K562 (cell line): ENCODE results near the gene CABLES1. TPM values are rescaled to one million over a fixed set of nuclear protein-coding genes. Genes with fewer than 3 reads are reported as not detected.

ENCODE experiments used
- ATAC-seq: fragments of 200-7000 bp; cut with Tn5 transposase; 3 replicates; pipeline ENCODE4 v1.9.1; 2020; ENCODE audit warnings: moderate library complexity
- BruUV-seq: library from RNA; stranded (reverse); fragments of 400-500 nt; replicated peaks from 2 replicates; lab custom pipeline; 2021; lab: Mats Ljungman, UMichigan
- CTCF ChIA-PET: fragments of 300-600 bp; formaldehyde crosslinking; extraction: SDS; loops from one replicate; lab custom pipeline; 2021; ENCODE audit warnings: low intra/inter-chr PET ratio; lab: Yijun Ruan, JAX
- POLR2A ChIA-PET: fragments of 300-600, 350-650 bp; sonication (Branson Sonifier 250); formaldehyde crosslinking; extraction: SDS; loops from one replicate; lab custom pipeline; 2021; ENCODE audit warnings: antibody characterized with exemption, inconsistent platforms; lab: Yijun Ruan, JAX
- DNase-seq, 4 experiments: peaks; one replicate each; pipeline versions ENCODE4 v3.0.0 to v3.0.0-alpha.2; 2011 to 2018; ENCODE audit warnings: low spot score in 3 of 4, mixed read lengths in 3 of 4; ENCODE audit errors: extremely low read depth in 1 of 4
- FAIRE-seq: peaks from 2 replicates; lab custom pipeline; 2011; peaks lifted over from hg19 to GRCh38; lab: Jason Lieb, UNC
- H2AFZ ChIP-seq: 2 replicates; pipeline ENCODE4 v1.6.0; 2011; ENCODE audit warnings: low read depth, low read length, control low read depth, inconsistent platforms
- H3K27ac ChIP-seq: fragments of 200-600 bp; 3 replicates; pipeline ENCODE4 v1.8.0; 2011; ENCODE audit warnings: low read depth, mild to moderate bottlenecking, control low read depth, inconsistent platforms, low read length, moderate library complexity, mixed read lengths; ENCODE audit errors: extremely low read depth
- H3K27me3 ChIP-seq, 2 experiments: fragments of 300-600 bp in 1 of 2; 2 replicates in 1 of 2; 3 replicates in 1 of 2; pipeline versions ENCODE4 v1.6.0 to v1.8.0; 2011; ENCODE audit warnings: inconsistent platforms in 2 of 2, low read length in 2 of 2, mild to moderate bottlenecking in 1 of 2, mixed read lengths in 1 of 2, moderate library complexity in 1 of 2; ENCODE audit not compliant: control insufficient read depth in 2 of 2, insufficient read depth in 2 of 2
- H3K36me3 ChIP-seq: fragments of 300-600 bp; 3 replicates; pipeline ENCODE4 v1.8.0; 2011; ENCODE audit warnings: mild to moderate bottlenecking, low read length, inconsistent platforms; ENCODE audit not compliant: control insufficient read depth, insufficient read depth
- H3K4me1 ChIP-seq, 2 experiments: fragments of 200-600 bp in 1 of 2; replicated peaks in 1 of 2; 2 replicates in 1 of 2; 3 replicates in 1 of 2; pipeline versions ENCODE4 v1.5.1 to v1.8.0; 2011; ENCODE audit warnings: inconsistent platforms in 2 of 2, low read length in 2 of 2, mild to moderate bottlenecking in 1 of 2, mixed read lengths in 1 of 2, moderate library complexity in 1 of 2; ENCODE audit not compliant: control insufficient read depth in 2 of 2, insufficient read depth in 2 of 2
- H3K4me2 ChIP-seq: 2 replicates; pipeline ENCODE4 v1.6.1; 2011; ENCODE audit warnings: low read length, control low read depth, inconsistent platforms, mixed read lengths; ENCODE audit not compliant: insufficient read depth
- H3K4me3 ChIP-seq: fragments of 200-600 bp; sonication (generic), shearing (Covaris generic); 2 replicates; pipeline ENCODE4 v1.5.1; 2016; ENCODE audit warnings: control low read depth, inconsistent platforms
- H3K79me2 ChIP-seq: fragments of 200-600 bp; 3 replicates; pipeline ENCODE4 v1.8.0; 2011; ENCODE audit warnings: low read length, inconsistent platforms; ENCODE audit not compliant: control insufficient read depth, insufficient read depth
- H3K9ac ChIP-seq, 2 experiments: 2 replicates each; pipeline versions ENCODE4 v1.6.0 to v1.6.1; 2011; ENCODE audit warnings: low read depth in 2 of 2, low read length in 2 of 2, control low read depth in 1 of 2, inconsistent platforms in 1 of 2, mild to moderate bottlenecking in 1 of 2, mixed read lengths in 1 of 2; ENCODE audit not compliant: insufficient read depth in 1 of 2
- H3K9me1 ChIP-seq: one replicate; pipeline ENCODE4 v1.6.0; 2011; ENCODE audit warnings: inconsistent platforms, mild to moderate bottlenecking, low read length, moderate library complexity; ENCODE audit not compliant: control insufficient read depth, insufficient read depth
- H3K9me3 ChIP-seq: replicated peaks from 2 replicates; pipeline ENCODE4 v1.5.1; 2011; ENCODE audit warnings: low read depth, low read length, inconsistent platforms; ENCODE audit not compliant: control insufficient read depth, insufficient read depth
- H4K20me1 ChIP-seq: replicated peaks from 2 replicates; pipeline ENCODE4 v1.6.1; 2011; ENCODE audit warnings: low read length, inconsistent platforms, mixed read lengths; ENCODE audit not compliant: control insufficient read depth, insufficient read depth
- ETV6 ChIP-seq, 3 experiments: fragments of 150-350 bp in 1 of 3; sonication (generic) in 1 of 3; formaldehyde crosslinking in 1 of 3; IDR thresholded peaks; 2 replicates each; pipeline versions ENCODE4 v1.6.1 to v1.8.0; 2014 to 2022; ENCODE audit warnings: borderline replicate concordance in 2 of 3, low read depth in 2 of 3, antibody characterized with exemption in 1 of 3, low read length in 1 of 3, mild to moderate bottlenecking in 1 of 3, missing genetic modification reagents in 1 of 3
- FOS ChIP-seq: IDR thresholded peaks from 3 replicates; pipeline ENCODE4 v1.6.1; 2011; ENCODE audit not compliant: insufficient read length; ENCODE audit errors: extremely low read depth
- HDAC8 ChIP-seq: fragments of 450-650 bp; IDR thresholded peaks from 2 replicates; pipeline ENCODE4 v1.6.1; 2016; ENCODE audit warnings: mild to moderate bottlenecking, missing genetic modification characterization, moderate library complexity, missing compliant biosample characterization
- SREBF1 ChIP-seq: fragments of 150-350 bp; IDR thresholded peaks from 2 replicates; pipeline ENCODE4 v1.6.1; 2014; ENCODE audit warnings: antibody characterized with exemption, low read depth, low read length, borderline replicate concordance
- ZNF197 ChIP-seq: fragments of 200-800 bp; sonication (Bioruptor generic); IDR thresholded peaks from 2 replicates; pipeline ENCODE4 v1.6.1; 2016; ENCODE audit warnings: low read depth, missing genetic modification characterization, missing compliant biosample characterization
- WGBS: fragments of 100-300 bp; shearing (Covaris generic); methylation state at CpG from one replicate; pipeline ENCODE4 v1.1.6; 2016; ENCODE audit warnings: low coverage, mixed read lengths; ENCODE audit not compliant: insufficient coverage; ENCODE audit errors: missing lambda C conversion rate; 5-methylcytosine and 5-hydroxymethylcytosine counted together
- in situ Hi-C: fragments of 300-500 bp; cut with MboI; formaldehyde crosslinking; loops from 4 replicates; pipeline ENCODE4 v1.15.0; 2018; ENCODE audit warnings: inconsistent platforms, mixed read lengths
- intact Hi-C: fragments of 100-400 bp; cut with micrococcal nuclease; formaldehyde crosslinking; loops from 2 replicates; pipeline ENCODE4 v1.14.2; 2022
- polyA plus RNA-seq, 8 experiments: library from polyadenylated mRNA; depleted of rRNA in 4 of 8; stranded (reverse) in 5 of 8; unstranded in 3 of 8; fragments of >200 nt; fragmentation: Nextera tagmentation in 2 of 8; fragmentation: Illumina TruSeq in 1 of 8; extraction: Ambion mirVana in 2 of 8; extraction: Trizol in 1 of 8; gene quantifications; 2 replicates each; pipeline versions ENCODE4 v1.2.1 to v1.2.3, GENCODE V29; 2011 to 2014; ENCODE audit warnings: inconsistent platforms in 1 of 8, missing spikeins in 1 of 8
- total RNA-seq, 7 experiments: library from RNA; depleted of rRNA in 6 of 7; stranded (reverse); fragments of >200 nt in 6 of 7; fragmentation: Illumina TruSeq in 2 of 7; extraction: Trizol in 2 of 7; gene quantifications; 2 replicates each; pipeline versions ENCODE4 v1.2.1 to v1.2.3, GENCODE V29; 2011 to 2021; ENCODE audit warnings: low replicate concordance in 1 of 7
- TF ChIP-seq, protein P1 (sequence below), 2 experiments: fragments of 450-650 bp; formaldehyde crosslinking in 1 of 2; IDR thresholded peaks; 2 replicates each; pipeline versions ENCODE4 v1.4.0 to v1.6.1; 2014 to 2020; ENCODE audit warnings: mild to moderate bottlenecking in 2 of 2, borderline replicate concordance in 1 of 2, low read depth in 1 of 2
- TF ChIP-seq, protein P2 (sequence below): fragments of 450-650 bp; IDR thresholded peaks from 2 replicates; pipeline ENCODE4 v1.6.1; 2018; ENCODE audit warnings: mild to moderate bottlenecking, low read depth; ENCODE audit not compliant: partially characterized antibody
- TF ChIP-seq, protein P3 (sequence below): fragments of 250-450 bp; sonication (Bioruptor Pico); IDR thresholded peaks from 2 replicates; pipeline ENCODE4 v1.8.0; 2022; ENCODE audit warnings: moderate library complexity, mild to moderate bottlenecking, inconsistent platforms
- TF ChIP-seq, protein P4 (sequence below): fragments of 450-650 bp; formaldehyde crosslinking; IDR thresholded peaks from 2 replicates; pipeline ENCODE4 v1.4.0; 2022; ENCODE audit warnings: missing genetic modification characterization

The CABLES1 gene
- total and polyA plus RNA-seq, 9 of the 15 experiments (the other 6 are each of a cell fraction or from before 2014, with no cell fraction given), result 0.04 to 0.10 (median 0.06) TPM; not detected in 3

DNA sequence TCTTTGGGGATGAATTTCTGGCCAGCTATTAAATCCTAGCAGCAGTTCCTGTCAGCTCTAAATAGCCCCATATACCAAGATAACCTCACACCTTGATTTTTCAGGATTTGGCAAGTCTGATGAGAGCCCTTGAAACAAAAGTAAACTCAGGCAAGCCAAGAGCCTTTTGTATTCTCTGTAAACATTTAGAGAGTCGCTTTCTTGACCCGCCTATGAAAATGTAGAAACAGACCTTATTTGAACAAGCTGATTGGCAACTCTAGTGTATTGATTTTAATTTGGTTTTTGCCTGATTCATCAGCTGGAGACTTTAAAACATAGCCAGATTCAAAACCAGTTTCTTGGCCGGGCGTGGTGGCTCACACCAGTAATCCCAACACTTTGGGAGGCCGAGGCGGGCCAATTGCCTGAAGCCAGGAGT, 43.4 kb downstream of the CABLES1 start:
- FAIRE-seq (no peak), DNase-seq (no peak), ATAC-seq (no peak)
- H4K20me1 ChIP-seq, result 0 out of 2 replicates have a peak, but pooled peaks cover 3% of the 10 kb centered on the region
- no peak overlapping the region for H3K4me3 ChIP-seq
- no peak overlapping the region for H2AFZ ChIP-seq
- no peaks in the 10 kb centered on the region for H3K9me1 ChIP-seq
- H3K4me1 ChIP-seq, result no peaks in the 10 kb centered on the region
- H3K27ac ChIP-seq, result no peak overlapping the region
- peaks cover 58 to 73% of the 10 kb centered on the region in 2 experiments for H3K27me3 ChIP-seq
- no peaks in the 10 kb centered on the region for H3K79me2 ChIP-seq
- no peak overlapping the region for H3K9ac ChIP-seq
- no peak overlapping the region for H3K4me2 ChIP-seq
- POLR2A ChIA-PET, result no interaction called here
- CTCF ChIA-PET, result no interaction called here
- in situ Hi-C loops (no loop called here), intact Hi-C loops (no loop called here)
- no TSS peak for BruUV-seq
- 4% methylated on average over 6 of the region's 6 CpGs for WGBS
- H3K36me3 ChIP-seq, result no peaks in the 10 kb centered on the region
- H3K9me3 ChIP-seq, result no peaks in the 10 kb centered on the region
- no peak for TF ChIP-seq ZNF197 (CRISPR knock-in tag)
- no peak for TF ChIP-seq HDAC8 (tag)
- TF ChIP-seq SREBF1, result no peak
- TF ChIP-seq, protein P1, sequence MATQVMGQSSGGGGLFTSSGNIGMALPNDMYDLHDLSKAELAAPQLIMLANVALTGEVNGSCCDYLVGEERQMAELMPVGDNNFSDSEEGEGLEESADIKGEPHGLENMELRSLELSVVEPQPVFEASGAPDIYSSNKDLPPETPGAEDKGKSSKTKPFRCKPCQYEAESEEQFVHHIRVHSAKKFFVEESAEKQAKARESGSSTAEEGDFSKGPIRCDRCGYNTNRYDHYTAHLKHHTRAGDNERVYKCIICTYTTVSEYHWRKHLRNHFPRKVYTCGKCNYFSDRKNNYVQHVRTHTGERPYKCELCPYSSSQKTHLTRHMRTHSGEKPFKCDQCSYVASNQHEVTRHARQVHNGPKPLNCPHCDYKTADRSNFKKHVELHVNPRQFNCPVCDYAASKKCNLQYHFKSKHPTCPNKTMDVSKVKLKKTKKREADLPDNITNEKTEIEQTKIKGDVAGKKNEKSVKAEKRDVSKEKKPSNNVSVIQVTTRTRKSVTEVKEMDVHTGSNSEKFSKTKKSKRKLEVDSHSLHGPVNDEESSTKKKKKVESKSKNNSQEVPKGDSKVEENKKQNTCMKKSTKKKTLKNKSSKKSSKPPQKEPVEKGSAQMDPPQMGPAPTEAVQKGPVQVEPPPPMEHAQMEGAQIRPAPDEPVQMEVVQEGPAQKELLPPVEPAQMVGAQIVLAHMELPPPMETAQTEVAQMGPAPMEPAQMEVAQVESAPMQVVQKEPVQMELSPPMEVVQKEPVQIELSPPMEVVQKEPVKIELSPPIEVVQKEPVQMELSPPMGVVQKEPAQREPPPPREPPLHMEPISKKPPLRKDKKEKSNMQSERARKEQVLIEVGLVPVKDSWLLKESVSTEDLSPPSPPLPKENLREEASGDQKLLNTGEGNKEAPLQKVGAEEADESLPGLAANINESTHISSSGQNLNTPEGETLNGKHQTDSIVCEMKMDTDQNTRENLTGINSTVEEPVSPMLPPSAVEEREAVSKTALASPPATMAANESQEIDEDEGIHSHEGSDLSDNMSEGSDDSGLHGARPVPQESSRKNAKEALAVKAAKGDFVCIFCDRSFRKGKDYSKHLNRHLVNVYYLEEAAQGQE (IDR thresholded peaks at IDR 0.05; ENCODE audit: borderline replicate concordance), result no peak
- TF ChIP-seq, protein P1 (CRISPR knock-in tag; IDR thresholded peaks at IDR 0.05; ENCODE audit: low read depth), result no peak
- TF ChIP-seq, protein P2, sequence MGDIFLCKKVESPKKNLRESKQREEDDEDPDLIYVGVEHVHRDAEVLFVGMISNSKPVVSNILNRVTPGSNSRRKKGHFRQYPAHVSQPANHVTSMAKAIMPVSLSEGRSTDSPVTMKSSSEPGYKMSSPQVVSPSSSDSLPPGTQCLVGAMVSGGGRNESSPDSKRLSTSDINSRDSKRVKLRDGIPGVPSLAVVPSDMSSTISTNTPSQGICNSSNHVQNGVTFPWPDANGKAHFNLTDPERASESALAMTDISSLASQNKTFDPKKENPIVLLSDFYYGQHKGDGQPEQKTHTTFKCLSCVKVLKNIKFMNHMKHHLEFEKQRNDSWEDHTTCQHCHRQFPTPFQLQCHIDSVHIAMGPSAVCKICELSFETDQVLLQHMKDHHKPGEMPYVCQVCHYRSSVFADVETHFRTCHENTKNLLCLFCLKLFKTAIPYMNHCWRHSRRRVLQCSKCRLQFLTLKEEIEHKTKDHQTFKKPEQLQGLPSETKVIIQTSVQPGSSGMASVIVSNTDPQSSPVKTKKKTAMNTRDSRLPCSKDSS, result no peak
- TF ChIP-seq, protein P3, sequence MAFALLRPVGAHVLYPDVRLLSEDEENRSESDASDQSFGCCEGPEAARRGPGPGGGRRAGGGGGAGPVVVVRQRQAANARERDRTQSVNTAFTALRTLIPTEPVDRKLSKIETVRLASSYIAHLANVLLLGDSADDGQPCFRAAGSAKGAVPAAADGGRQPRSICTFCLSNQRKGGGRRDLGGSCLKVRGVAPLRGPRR (CRISPR knock-in tag), result no peak
- TF ChIP-seq, protein P4, sequence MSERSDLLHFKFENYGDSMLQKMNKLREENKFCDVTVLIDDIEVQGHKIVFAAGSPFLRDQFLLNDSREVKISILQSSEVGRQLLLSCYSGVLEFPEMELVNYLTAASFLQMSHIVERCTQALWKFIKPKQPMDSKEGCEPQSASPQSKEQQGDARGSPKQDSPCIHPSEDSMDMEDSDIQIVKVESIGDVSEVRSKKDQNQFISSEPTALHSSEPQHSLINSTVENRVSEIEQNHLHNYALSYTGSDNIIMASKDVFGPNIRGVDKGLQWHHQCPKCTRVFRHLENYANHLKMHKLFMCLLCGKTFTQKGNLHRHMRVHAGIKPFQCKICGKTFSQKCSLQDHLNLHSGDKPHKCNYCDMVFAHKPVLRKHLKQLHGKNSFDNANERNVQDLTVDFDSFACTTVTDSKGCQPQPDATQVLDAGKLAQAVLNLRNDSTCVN (CRISPR knock-in tag), result no peak
- no peak for TF ChIP-seq FOS
- TF ChIP-seq ETV6 (IDR thresholded peaks at IDR 0.05; ENCODE audit: borderline replicate concordance in 1 of 2, low read depth in 2 of 2, low read length in 1 of 2), result no peak
- no peak for TF ChIP-seq ETV6 (CRISPR knock-in tag; IDR thresholded peaks at IDR 0.05; ENCODE audit: borderline replicate concordance)
